A549 (cell line): Measurements from ENCODE around the gene UBE3C.

ENCODE experiments used
- BHLHE40 ChIP-seq: IDR thresholded peaks from 2 replicates; pipeline ENCODE4 v1.6.1; 2012; ENCODE audit warnings: low read depth, low read length, inconsistent platforms
- CHD2 ChIP-seq: fragments of 150-350 bp; IDR thresholded peaks from 2 replicates; pipeline ENCODE4 v1.6.1; 2014; ENCODE audit warnings: low read length; ENCODE audit not compliant: partially characterized antibody
- JUNB ChIP-seq: fragments of >200 bp; sonication (Bioruptor Twin); formaldehyde crosslinking; IDR thresholded peaks from 2 replicates; pipeline ENCODE4 v1.6.1; 2016
- MAFK ChIP-seq: fragments of 450-650 bp; IDR thresholded peaks from 2 replicates; pipeline ENCODE4 v1.6.1; 2014; ENCODE audit not compliant: partially characterized antibody
- POLR2A ChIP-seq: IDR thresholded peaks from 2 replicates; pipeline ENCODE4 v1.6.1; 2012; ENCODE audit warnings: mild to moderate bottlenecking, low read length
- POLR2AphosphoS2 ChIP-seq: conservative IDR thresholded peaks from 2 replicates; pipeline ENCODE4 v1.6.1; 2012; ENCODE audit warnings: low read length, improper control_type of control experiment, inconsistent platforms
- RAD21 ChIP-seq, 2 experiments: fragments of >200 bp in 1 of 2; sonication (Bioruptor Twin) in 1 of 2; formaldehyde crosslinking in 1 of 2; IDR thresholded peaks in 1 of 2; conservative IDR thresholded peaks in 1 of 2; 2 replicates in 1 of 2; 3 replicates in 1 of 2; pipeline ENCODE4 v1.6.1; 2012 to 2018; ENCODE audit warnings: inconsistent platforms in 1 of 2
- RFX5 ChIP-seq: fragments of 450-650 bp; IDR thresholded peaks from 2 replicates; pipeline ENCODE4 v1.7.1; 2014; ENCODE audit warnings: antibody characterized with exemption, mild to moderate bottlenecking, moderate library complexity
- SMC3 ChIP-seq: fragments of >200 bp; sonication (Bioruptor Twin); formaldehyde crosslinking; IDR thresholded peaks from 3 replicates; pipeline ENCODE4 v1.6.1; 2018; ENCODE audit warnings: inconsistent platforms
- TF ChIP-seq, protein P1 (sequence below): fragments of >200 bp; sonication (Bioruptor Twin); formaldehyde crosslinking; IDR thresholded peaks from 3 replicates; pipeline ENCODE4 v1.5.1; 2016
- TF ChIP-seq, protein P2 (sequence below): fragments of 200-600 bp; sonication (generic); IDR thresholded peaks from 2 replicates; pipeline ENCODE4 v1.6.1; 2016; ENCODE audit warnings: antibody characterized with exemption, mild to moderate bottlenecking, moderate library complexity
- TF ChIP-seq, protein P3 (sequence below): fragments of 150-350 bp; IDR thresholded peaks from 2 replicates; pipeline ENCODE4 v1.6.1; 2014; ENCODE audit warnings: low read depth, mild to moderate bottlenecking, low read length
- TF ChIP-seq, protein P4 (sequence below): fragments of 250-450 bp; sonication (Bioruptor Pico); IDR thresholded peaks from 2 replicates; pipeline ENCODE4 v1.5.0; 2021; ENCODE audit warnings: mild to moderate bottlenecking, moderate library complexity, borderline replicate concordance

DNA sequence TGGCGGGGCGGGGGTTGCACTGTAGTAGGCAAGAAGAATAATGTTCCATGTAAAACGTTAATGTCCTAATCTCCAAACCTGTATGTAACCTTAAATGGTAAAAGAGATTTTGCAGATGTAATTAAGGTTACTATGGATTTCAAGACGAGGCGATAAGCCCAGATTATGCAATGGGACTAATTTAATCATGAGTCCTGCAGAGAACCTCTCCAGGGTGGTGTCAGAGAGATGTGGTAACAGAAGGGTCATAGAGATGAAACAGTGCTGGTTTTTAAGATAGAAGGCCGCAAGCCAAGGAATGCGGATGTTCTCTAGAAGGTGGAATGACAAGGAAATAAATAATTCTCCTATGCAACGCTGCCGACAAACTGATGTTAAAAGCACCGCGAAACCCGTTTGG, 57.1 kb downstream of the UBE3C start:
- no peak for TF ChIP-seq POLR2A
- no peak for TF ChIP-seq MAFK
- TF ChIP-seq, protein P1, sequence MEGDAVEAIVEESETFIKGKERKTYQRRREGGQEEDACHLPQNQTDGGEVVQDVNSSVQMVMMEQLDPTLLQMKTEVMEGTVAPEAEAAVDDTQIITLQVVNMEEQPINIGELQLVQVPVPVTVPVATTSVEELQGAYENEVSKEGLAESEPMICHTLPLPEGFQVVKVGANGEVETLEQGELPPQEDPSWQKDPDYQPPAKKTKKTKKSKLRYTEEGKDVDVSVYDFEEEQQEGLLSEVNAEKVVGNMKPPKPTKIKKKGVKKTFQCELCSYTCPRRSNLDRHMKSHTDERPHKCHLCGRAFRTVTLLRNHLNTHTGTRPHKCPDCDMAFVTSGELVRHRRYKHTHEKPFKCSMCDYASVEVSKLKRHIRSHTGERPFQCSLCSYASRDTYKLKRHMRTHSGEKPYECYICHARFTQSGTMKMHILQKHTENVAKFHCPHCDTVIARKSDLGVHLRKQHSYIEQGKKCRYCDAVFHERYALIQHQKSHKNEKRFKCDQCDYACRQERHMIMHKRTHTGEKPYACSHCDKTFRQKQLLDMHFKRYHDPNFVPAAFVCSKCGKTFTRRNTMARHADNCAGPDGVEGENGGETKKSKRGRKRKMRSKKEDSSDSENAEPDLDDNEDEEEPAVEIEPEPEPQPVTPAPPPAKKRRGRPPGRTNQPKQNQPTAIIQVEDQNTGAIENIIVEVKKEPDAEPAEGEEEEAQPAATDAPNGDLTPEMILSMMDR, result no peak
- TF ChIP-seq, protein P2, sequence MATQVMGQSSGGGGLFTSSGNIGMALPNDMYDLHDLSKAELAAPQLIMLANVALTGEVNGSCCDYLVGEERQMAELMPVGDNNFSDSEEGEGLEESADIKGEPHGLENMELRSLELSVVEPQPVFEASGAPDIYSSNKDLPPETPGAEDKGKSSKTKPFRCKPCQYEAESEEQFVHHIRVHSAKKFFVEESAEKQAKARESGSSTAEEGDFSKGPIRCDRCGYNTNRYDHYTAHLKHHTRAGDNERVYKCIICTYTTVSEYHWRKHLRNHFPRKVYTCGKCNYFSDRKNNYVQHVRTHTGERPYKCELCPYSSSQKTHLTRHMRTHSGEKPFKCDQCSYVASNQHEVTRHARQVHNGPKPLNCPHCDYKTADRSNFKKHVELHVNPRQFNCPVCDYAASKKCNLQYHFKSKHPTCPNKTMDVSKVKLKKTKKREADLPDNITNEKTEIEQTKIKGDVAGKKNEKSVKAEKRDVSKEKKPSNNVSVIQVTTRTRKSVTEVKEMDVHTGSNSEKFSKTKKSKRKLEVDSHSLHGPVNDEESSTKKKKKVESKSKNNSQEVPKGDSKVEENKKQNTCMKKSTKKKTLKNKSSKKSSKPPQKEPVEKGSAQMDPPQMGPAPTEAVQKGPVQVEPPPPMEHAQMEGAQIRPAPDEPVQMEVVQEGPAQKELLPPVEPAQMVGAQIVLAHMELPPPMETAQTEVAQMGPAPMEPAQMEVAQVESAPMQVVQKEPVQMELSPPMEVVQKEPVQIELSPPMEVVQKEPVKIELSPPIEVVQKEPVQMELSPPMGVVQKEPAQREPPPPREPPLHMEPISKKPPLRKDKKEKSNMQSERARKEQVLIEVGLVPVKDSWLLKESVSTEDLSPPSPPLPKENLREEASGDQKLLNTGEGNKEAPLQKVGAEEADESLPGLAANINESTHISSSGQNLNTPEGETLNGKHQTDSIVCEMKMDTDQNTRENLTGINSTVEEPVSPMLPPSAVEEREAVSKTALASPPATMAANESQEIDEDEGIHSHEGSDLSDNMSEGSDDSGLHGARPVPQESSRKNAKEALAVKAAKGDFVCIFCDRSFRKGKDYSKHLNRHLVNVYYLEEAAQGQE, result no peak
- TF ChIP-seq BHLHE40, result no peak
- no peak for TF ChIP-seq CHD2
- TF ChIP-seq RAD21 (conservative IDR thresholded peaks at IDR 0.05 in 1 of 2, IDR thresholded peaks at IDR 0.05 in 1 of 2), result no peak
- TF ChIP-seq JUNB, result no peak
- TF ChIP-seq, protein P3, sequence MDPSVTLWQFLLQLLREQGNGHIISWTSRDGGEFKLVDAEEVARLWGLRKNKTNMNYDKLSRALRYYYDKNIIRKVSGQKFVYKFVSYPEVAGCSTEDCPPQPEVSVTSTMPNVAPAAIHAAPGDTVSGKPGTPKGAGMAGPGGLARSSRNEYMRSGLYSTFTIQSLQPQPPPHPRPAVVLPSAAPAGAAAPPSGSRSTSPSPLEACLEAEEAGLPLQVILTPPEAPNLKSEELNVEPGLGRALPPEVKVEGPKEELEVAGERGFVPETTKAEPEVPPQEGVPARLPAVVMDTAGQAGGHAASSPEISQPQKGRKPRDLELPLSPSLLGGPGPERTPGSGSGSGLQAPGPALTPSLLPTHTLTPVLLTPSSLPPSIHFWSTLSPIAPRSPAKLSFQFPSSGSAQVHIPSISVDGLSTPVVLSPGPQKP, result no peak
- TF ChIP-seq SMC3, result no peak
- TF ChIP-seq, protein P4, sequence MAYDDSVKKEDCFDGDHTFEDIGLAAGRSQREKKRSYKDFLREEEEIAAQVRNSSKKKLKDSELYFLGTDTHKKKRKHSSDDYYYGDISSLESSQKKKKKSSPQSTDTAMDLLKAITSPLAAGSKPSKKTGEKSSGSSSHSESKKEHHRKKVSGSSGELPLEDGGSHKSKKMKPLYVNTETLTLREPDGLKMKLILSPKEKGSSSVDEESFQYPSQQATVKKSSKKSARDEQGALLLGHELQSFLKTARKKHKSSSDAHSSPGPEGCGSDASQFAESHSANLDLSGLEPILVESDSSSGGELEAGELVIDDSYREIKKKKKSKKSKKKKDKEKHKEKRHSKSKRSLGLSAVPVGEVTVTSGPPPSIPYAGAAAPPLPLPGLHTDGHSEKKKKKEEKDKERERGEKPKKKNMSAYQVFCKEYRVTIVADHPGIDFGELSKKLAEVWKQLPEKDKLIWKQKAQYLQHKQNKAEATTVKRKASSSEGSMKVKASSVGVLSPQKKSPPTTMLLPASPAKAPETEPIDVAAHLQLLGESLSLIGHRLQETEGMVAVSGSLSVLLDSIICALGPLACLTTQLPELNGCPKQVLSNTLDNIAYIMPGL (CRISPR knock-in tag), result no peak
- no peak for TF ChIP-seq RFX5
- TF ChIP-seq POLR2AphosphoS2, result no peak
